Activated naive CD4-positive, alpha-beta T cell (primary cell): Measurements from ENCODE around the gene STAT1.
"Not testable (repeated sequence)": the region's sequence is repeated elsewhere in the genome, so short reads cannot be mapped to it uniquely, and the experiment has no call there.

ENCODE experiments used
- DNase-seq, 4 experiments: peaks; one replicate each; lab custom pipeline; 2025; lab: John Stamatoyannopoulos, UW

Gene STAT1

DNA sequence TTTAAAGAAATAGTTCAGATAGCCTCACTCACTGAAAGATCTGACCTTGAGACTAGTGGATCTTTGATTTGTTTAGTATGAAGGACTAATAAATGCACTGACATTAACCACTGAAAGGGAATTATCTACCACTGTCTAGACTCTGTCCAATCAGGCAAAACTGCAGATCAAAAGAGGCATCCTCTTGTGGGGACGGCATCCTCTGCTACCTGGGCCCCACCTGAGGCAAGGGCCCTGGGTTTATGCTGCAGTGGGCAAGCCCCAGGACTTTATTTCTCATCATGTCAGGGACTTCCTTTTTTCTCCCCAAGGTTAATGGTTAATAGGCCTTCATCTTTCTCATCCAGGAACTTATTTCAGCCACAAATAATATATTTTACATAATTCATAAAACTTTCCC lies 32.2 kb downstream of the STAT1 start:
- DNase-seq, result no peak

DNA sequence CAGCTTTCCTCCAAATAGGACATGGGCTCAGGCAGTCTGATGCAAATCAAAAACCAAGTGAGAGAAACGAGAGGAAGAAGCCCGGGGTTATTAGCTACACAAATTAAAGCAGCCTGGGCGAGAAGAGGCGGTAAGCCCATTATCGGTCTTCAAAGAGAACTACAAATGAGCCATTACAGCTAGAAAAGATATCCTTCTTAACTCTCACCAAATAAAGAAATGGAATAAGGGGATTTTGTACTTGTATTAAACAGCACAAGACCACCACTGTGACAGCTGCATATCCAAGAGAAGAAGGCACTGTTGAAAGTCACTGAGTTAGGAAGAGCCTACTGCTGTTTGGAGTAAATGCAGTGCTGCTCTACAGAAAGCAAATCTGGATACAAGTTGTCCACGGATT lies 32.6 kb downstream of the STAT1 start:
- no peak for DNase-seq

DNA sequence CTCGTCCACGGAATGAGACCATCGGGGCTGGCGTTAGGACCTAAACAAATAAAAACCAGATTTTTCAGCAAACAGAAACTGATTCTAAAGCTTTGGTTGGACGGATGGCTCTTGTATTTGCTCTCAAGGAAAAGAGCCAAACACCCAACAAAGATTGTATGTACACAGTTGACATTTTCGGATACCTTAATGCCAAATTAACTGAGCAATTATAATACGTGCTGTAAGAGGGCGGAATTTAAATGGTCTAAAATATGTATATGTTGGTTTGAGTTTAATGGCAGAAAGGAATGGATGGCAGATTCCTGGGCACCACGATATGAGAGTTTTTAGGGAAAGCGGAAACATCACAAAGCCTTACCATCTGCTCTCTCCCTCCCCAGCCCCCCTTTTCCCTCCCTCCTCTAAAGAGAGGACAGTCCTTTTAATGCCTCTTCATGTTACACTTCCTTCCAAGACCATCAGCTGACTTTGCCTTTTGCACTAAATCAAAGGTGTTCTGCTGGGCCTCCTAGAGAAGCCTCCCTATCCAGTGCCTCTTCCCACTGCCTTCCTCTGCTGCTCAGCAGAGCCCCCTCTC lies 33.3 kb downstream of the STAT1 start:
- no peak for DNase-seq

DNA sequence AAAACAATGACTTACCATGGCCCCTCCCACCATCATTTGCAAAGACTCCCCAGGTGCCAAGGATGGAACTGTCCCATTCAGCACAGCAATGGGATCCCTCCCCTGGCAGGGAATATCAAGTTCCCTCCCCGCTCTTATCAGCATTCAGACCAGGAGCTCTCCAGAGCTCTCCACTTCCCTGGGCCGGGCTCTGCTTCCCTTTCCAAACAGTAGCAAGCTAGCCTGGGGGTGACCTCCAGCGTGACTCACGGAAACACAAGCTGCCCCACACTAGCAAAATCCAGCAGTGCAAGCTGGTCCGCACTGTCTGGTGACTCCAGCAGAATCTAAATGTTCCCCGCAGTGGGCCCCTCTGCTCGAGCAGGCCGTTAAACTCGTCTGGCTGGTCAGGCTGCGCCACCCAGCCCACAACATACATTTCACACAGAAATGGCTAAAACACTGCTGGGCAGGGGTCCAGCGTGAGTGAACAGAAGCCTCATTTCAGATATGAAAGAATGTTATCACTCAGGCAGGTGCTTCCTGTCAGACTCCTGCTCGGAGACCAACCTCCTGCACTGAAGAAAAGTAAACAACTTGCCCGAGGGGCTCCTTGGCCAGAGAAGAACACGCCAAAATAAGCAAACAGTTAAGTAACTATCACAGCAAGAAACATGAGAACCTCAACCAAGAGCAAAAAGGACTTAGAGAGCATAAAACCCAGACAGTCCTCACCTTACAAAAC lies 33.9 kb downstream of the STAT1 start:
- DNase-seq, result no peak

DNA sequence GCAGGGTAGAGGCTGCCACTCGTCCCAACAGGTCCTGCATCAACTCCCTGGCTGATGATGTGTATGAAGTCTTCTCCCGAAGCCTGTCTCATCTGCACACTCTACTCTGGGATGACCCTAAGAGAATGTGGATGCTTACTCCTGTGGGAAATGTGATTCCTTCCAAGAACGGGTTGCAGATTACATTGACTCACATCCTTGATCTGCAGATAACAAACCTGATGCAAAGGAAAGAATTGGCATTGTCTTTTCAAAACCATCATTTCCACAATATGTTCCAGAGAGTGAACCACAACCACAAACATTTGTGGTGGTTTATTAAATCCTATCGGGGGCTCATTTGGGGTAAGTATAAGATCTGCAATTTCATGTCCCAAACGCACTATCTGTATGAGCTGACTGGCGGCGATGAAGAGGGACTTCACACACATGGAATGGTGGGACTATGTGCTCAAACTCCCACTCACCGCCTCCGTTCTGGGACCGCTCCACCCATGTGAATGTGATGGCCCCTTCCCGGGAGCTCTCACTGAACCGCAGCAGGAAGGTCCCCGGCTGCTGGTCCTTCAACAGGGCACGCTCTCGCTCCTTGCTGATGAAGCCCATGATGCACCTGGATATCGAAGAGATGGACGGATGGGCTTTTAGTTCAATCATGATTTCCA lies 35.5 kb downstream of the STAT1 start:
- no peak for DNase-seq

DNA sequence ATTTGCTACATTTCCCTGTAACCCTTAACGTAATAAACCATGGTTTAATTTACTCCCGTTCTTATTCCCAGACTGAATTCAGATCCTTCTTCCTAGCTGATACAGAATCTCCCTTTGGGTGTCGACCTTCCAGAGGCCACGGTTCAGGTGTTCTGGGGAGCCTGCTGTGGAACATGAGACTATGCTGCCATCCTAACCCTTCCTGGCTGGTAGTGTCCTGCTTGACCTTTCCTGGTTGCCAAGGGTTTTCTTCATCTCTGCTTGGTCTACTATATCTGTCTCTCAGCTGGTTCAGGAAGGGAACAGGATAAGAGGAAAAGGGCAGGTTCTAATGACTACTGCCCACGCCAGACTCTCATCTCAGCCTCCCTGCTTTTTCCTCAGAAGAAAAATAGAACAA lies 36.5 kb downstream of the STAT1 start:
- no peak for DNase-seq

DNA sequence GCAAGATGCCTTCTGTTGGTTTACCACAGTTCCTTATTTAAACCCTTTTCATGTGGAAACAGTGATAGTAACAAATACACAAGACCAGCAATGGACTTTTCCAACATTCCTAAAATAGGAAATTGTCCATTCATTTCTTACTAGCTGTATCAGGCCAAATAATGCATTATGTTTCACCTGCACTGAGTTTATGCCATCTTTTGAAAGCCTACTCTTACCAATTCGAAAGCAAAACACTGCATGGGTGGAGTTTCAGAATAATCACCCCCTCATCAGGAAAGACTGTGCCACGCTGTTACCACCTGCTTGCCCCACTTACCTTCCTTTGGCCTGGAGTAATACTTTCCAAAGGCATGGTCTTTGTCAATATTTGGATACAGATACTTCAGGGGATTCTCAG lies 37.5 kb downstream of the STAT1 start:
- DNase-seq, result no peak

DNA sequence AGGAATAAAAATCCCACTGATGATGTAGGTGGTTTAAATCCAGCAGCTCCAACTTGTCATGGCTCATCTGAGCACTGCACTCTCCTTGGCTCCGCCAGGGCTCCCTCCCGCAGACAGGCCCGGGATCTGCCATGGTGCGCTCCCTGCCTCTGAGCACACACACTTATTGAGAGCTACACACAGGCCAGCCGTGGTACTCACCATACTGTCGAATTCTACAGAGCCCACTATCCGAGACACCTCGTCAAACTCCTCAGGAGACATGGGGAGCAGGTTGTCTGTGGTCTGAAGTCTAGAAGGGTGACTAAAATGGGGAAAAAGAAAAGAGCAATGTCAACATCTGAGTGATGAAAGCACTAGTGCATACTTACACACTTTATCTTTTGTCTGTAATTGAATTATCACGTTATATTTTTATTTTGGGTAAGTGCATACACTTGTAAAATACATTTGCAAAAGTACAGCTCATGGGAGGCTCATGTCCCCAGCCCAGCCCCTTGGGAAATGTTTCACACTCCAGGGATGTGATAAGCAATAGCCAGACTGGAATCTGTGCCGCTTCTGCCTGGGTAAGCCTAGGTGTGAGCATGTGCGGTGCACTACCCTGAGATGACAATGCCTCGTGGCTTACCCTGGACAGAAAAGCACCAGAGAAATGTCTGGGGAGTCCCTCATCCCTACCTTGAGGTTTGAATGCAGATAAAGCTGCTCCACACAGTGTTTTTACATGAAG lies 39.2 kb downstream of the STAT1 start:
- DNase-seq, result no peak

DNA sequence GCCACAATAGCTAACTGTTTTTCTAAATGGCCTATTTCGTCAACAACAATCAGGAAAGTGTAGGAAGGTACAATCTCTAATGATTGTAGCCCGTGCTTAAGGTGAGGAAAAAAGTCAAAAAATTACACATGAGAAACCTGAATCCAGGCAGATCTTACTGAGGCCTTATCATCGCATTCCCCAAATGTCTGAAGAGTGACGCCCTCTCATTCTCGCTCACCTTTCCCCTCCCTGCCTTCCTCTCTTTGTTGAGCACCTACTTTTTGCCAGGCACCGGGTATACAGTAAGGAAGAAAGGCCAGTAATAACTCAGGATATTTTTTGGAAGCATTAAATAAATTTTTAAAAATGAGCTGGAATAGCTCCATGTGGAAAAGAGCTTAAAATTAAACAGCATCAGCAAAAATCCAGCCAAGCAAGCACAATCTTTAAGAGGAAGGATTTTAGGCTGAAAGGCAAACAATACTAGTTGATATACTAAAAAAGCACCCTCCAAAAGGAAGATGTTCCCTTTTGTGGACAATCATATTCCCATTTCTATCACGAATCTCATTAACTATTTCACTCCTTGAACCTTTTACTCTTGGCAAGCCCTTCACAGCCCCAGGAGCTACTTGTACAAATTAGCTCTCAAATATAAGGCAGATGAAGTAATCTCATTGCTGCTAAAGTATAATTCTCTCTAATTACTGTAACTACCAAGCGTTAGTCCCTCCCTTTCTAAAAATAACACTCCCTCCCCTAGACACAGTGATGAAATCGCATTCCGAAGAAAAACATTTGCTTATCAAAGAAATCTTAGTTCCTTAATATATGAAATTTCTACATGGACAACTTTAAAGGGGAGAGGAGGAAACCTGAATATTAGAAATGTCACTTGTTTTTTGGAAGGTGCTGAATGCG lies 40.0 kb downstream of the STAT1 start:
- DNase-seq, result no peak

DNA sequence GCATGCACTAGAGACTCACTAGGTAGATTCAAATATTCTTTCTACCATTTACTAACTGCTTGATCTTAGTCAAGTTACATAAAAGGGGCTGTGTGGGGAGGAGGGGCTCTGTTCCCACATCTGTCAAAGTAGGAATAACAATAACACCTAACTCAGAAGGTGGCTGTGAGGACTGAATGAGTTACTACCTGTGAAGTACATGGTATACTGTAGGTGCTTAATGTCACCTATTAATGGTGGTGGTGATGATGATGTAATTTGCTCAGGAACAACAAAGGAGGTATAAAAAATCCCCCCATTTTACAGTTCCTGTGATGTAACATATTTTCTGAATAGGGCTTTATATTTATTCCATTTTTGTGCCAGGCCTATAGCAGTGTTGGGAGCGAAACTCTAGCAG lies 40.7 kb downstream of the STAT1 start:
- DNase-seq, result no peak

DNA sequence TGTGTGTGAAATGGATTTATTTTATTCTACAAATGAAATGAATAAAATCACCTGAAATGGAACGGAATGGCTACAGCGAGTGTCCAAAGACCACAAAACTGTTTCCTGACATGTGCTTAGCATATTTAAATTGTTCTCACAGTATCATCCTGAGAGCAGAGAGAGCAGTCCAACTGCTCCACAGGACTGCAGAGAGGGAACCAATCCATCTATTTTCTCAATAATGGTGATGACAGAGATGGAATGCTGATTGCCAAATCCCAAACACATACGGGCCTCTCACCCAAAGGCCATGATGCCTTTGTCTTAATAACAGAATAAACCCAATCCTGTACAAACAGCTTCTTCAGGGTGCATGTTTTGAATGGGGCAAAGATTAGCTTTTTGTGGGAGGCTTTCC lies 41.1 kb downstream of the STAT1 start:
- DNase-seq, result no peak

DNA sequence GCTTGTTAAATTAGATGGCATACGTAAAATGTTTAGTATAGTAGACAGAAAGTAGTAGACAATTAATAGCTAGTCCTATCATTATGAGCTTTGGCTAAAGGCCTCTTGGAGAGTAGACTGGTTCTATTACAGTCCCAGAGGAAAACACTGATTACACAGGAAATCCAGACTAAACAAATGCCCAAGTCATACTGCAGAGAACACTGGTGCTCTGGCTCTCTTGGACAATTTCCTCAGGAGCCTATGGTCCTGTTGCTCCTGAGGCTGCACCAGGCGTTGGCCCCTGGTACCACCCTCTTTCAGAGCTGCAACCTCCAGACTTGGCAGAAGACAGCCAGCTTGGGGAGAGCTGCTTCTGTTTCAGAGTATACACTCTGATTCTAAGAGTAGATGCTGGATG lies 41.8 kb downstream of the STAT1 start:
- no peak for DNase-seq

DNA sequence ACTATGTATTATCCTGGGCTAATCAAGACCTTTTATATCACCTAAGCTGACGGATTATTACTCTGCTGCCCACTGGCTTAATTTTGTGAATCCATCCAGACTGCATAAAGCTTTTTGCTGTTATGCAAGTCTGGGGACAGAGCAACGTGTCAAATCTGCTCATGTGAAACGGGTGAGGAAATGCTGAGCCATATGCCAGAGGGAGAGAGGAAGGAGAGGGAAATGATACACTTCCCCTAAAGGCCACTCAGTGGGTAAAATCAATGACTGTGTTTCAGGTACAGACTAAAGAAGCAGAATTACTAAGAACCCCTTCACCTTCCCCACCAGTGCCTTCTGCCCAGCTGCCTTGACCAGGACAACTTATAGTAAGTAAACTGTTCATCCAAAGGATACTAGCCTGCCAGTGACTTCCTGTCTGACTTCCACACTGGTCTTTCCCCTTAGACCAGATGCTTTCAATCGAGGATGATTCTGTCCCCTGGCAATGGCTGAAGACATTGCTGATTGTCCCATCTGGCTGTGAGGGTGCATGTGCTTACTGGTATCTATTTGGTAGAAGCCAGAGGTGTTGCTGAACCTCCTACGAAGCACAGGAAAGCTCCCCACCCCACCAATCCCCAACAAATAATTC lies 43.0 kb downstream of the STAT1 start:
- DNase-seq, result no peak

DNA sequence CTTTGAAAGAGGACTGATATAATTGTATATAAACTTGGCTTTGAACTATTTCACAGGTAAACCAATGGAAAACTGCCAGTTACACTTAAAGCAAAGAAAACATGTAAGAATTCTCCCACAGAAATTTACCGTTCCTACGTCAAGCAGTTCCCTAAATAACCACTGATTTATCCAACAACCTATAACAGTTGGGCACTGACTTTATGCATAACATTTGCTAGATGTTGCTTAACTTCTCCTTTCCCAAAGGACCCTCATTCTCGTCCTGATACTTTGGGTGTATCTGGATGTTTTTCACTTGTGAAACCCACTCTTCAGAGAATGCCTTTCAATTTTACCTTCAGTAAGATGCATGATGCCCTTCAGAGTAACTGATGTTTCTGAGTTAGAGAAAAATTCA lies 43.8 kb downstream of the STAT1 start:
- DNase-seq, result no peak

DNA sequence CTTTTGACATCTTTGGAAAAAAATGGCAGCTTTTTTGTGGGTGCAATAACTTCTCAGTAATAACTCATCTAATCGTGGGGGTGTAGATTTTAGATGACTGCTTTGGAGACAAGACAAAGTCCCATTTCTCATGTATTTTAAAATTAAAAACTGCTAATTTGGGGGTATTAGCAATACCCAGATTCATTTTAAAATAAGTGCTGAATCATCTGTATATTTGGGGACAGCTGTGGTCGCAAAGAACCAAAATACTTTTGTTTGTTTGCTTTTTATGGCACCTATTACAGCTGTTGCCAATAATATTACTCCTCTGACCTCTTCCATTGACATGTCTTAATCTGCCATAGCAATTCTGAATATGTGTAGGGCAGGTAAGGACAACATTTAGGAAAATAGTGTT lies 45.4 kb downstream of the STAT1 start:
- DNase-seq, result no peak

DNA sequence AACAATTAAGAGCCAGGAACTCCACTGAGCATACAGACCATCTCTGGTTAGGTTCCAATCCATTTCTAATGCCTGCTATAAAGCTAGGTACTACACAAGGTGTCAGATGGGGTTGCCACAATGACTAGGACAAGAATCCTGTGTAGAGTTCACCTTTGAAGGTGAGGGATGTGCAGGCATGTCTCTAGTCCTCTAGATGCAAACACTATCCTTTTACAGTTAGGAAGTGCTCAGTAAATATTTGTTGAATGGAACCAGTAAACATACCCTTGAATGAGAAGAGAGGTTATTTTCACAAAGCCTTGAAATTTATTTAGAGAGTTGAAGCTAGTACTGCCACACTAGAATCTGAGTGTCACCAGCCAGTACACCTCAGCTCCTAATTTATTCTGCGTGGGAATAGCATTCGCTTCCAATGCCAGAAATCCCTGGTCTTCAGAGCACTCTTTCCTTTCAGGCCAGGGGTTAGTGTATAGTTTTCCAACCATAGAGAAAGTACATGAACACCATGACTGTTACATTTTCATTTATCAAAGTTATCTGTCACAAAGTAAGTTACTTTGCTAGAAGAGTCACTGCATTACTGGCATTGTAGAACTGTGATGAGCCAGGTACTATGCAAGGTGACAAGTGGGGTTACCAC lies 48.3 kb downstream of the STAT1 start:
- no peak for DNase-seq

DNA sequence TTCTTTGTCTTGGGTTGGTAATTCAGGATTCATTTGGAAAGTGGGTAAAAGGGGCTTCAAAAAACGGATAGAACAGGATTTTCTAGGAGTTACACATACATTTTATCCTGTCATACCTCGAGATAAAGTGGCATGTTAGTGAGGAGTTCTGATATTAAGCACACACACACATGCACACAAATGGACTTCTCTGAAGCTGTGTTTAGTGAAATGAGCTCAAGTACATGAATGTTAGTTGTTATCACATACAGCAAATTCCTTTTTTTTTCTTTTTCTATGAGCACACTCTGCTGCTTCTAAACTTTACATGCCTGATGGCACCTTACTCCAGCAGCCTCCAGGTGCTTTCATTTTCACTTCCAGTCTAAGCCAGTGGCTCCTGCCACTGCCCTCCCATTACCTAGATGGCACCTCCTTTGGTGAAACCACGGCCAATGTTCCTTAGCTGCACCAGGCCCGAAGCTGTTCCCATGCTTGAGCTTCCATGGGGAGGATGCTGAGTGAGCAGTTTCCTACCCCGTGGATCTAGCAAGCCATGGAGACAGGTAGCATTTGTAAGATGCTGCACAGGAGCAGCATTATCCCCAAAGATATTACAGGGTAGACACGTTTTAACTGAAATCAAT lies 49.7 kb downstream of the STAT1 start:
- DNase-seq, result no peak

DNA sequence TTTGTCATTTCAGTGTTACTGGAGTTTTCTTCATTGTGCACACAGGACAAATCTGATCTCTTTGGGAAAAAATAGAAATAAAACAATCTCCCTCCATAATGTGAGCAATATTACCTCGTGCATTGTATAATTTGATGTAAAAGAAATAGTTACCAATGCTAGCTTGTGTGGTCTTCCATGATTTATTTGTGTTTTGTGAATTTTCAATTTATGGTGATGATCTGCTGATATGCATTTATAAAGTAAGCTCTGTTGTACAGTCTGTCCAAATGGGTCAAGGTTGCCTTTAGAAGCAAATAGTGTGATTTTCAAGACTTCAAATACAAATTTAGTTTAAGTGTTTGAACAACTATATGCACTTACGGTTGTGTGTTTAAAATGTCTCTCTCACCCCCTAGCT lies 50.9 kb downstream of the STAT1 start:
- DNase-seq, result no peak

DNA sequence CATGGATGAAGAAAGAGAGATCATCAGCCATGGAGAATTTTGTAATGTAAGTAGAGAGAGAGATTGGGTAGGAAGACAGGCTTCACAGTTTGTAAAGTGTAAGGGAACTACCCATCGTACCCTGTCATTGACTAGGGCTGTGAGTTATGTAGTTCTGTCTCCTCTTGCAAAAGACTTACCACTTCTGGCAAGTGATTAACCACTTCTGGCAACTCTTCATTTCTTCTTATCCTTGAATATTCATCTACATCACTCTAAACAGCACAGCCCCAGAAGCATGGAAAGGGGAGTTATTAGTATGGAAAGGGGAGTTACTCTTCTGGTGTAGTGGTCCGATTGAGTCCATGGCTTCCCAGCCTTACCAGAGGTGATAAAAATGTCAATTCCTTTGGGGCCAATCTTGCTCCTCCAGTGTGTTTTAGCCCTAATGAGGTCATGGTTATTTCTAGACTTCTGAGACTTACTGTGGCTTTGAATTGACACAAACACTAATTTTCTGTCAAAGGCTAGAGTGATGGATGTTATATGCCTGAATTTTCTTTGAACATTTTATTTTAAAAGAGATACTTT lies 52.0 kb downstream of the STAT1 start:
- DNase-seq, result no peak

DNA sequence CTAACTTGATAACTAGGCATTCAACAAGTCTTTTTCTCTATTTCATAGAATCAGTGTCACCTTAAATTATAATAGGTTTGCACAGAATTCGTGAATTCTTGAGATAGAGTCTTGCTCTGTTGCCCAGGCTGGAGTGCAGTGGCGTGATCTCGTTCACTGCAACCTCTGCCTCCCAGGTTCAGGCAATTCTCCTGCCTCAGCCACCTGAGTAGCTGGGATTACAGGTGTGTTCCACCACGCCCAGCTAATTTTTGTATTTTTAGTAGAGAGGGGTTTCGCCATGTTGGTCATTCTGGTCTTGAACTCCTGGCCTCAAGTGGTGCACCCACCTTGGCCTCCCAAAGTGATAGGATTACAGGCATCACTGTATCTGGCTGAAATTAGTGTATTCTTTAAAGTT lies 52.9 kb downstream of the STAT1 start:
- DNase-seq, result not testable (repeated sequence)
